HG03108 (cell line): ENCODE data around the gene ZNF683.
"Not testable (repeated sequence)": the region's sequence is repeated elsewhere in the genome, so short reads cannot be mapped to it uniquely, and the experiment has no call there.

ENCODE experiments used
- ATAC-seq: cut with Tn5 transposase; IDR thresholded peaks from one replicate; pipeline ENCODE4 v1.9.1; 2021; ENCODE audit warnings: moderate library complexity; ENCODE audit not compliant: unreplicated experiment

The ZNF683 gene

DNA sequence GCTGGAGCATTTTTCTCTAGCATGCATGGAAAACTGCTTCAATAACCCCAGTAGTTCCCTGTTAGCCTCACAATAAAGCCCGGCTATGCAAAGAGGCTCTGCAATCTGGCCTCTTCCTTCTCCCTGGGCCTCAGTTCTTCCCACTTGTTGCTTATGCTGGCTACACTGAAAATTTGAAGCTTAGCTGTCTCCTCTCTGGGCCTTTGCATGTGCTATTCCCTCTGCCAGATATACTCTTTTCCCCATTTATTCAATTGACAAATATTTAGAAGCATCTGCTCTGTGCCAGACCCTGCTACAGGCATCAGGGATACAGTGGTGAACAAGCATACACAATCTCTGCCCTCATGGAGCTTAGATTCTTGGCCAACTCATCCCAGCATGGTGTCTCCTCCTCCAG lies 33.9 kb downstream of the ZNF683 start:
- no peak for ATAC-seq

DNA sequence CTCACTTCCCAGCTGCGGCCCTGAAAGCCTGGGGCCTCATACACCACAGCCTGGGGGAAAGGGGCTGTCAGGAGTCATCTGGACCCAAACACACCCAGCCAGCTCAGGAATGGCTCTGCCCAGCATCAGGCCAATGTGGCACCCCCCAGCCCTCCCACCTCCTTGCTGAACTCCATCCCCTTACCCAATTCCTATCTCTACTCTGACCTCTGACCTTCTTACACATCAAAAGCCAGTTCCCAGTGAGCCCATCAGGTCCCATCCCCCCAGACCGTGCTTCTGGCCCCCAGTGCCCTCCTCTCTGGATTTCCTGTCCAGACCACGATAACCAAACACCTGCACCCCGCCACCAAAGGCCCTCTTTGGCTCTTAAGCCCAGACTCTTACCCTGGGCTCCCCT lies 34.9 kb downstream of the ZNF683 start:
- ATAC-seq: no peak

DNA sequence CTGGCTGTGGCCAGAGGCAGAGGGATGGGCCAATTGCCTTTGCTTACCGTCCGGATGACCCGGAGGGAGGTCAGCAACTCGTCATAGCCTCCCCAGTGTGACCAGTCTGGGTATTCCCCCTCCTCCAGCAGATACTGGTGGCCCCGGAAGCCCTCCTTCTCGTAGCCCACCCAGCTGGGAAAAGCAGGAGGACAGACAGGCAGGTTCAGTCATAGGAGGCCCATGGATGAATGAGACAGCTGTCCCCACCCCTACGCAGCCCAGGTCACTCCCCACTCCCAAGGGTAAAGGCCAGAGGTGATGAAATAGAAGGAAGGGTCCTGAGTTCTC lies 35.4 kb downstream of the ZNF683 start:
- no peak for ATAC-seq

DNA sequence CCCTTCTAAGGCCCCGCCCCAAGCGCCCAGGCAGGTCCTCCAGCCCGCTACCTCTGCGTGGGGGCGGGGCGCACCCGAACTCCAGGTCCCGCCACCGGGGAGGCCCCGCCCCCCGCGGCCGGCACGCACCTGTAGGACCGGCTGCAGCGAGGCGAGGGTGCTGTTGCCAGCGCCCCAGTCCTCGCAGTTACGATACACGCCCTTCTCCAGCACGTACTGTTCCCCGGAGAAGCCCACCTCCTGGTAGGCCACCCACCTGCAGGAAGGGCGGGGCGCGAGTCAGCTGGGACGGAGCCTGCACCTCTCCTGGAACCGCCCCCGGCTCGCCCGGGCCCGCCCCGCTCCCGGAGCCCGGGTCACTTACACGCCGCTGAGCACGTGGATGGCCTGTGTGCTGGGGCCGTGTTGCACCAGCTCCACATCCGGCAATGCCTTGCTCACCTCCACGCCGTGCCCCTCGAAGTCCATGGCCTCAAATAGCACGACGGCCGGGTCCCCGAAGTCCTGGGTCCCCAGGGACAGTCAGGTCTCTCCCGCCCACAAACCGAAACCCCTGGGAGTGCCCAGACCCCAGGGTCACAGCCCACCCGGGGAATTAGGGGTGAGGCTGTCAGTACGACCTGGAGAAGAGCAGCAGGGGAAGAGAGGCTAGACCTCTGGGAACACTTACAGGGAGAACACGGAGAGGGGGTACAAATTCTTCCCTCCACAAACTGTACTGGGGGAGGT lies 35.9 kb downstream of the ZNF683 start:
- ATAC-seq: peak; percentile 47

DNA sequence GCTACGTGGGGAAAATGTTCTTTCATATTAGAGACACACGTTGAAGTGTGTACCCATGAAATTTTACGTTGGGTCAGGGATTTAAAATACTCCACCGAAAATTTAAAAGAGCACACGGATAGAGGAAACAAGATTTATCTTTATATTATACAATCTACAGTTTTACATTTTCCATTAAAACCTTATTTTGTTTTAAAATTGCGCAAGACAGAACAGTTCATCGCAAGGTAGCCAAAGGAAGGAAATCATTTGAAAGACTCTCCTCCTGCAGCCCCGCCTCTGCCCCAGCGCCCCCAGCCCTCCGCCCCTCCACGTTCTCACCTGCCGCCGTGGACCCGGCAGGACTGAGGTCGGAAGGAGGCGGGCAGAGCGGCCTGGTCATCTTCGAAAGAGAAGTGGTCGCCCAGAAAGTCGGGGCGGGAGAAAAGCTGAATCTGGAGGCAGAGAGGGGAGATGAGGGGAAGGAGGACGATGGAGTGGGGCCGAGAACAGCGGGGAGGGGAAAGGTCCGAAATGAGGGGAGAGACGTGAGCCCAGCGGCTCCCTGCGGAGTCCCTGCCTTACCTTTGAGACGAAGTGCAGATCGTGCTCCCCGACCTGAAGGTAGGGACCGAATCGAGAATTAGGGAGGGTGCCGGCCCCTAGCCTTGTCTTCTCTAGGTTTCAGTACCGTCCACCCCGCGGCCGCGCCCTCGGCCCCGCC lies 36.6 kb downstream of the ZNF683 start:
- peak; percentile 70 for ATAC-seq

DNA sequence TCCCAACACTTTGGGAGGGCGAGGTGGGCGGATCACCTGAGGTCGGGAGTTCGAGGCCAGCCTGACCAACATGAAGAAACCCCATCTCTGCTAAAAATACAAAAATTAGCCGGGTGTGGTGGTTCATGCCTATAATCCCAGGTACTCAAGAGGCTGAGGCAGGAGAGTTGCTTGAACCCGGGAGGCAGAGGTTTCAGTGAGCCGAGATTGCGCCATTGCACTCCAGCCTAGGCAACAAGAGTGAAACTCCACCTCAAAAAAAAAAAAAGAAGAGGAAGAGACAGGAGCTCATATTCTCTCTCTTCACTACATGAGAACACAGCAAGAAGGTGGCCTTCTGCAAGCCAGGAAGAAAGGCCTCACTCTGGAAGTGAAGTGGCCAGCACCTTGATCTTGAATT lies 39.2 kb downstream of the ZNF683 start:
- not testable (repeated sequence) for ATAC-seq

DNA sequence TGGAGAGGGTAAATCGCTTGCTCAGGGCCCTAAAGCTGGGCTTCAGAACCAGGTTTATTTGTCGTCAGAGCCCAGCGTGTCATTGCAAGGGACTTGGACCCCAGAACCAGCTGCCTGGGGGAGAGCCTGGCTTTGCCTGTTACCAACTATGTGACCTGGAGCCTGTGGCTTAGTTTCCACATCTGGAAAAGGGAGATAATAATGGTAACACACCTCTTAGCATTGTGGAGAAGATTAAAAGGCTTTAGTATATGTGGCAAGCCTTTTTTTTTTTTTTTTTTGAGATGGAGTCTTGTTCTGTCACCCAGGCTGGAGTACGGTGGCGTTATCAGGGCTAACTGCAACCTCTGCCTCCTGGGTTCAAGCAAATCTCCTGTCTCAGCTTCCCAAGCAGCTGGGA lies 42.3 kb downstream of the ZNF683 start:
- no peak for ATAC-seq

DNA sequence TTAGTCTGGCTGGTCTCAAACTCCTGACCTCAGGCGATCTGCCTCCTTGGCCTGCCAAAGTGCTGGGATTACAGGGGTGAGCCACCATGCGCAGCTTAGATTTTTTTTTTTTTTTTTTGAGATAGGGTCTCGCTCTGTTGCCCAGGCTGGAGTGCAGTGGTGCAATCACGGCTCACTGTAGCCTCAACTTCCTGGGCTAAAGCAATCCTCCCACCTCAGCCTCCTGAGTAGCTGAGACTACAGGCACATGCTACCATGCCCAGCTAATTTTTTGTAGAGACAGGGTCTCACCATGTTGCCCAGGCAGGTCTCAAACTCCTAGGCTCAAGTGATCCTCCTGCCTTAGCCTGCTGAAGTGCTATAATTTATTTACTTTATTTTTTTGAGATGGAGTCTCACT lies 43.2 kb downstream of the ZNF683 start:
- not testable (repeated sequence) for ATAC-seq

DNA sequence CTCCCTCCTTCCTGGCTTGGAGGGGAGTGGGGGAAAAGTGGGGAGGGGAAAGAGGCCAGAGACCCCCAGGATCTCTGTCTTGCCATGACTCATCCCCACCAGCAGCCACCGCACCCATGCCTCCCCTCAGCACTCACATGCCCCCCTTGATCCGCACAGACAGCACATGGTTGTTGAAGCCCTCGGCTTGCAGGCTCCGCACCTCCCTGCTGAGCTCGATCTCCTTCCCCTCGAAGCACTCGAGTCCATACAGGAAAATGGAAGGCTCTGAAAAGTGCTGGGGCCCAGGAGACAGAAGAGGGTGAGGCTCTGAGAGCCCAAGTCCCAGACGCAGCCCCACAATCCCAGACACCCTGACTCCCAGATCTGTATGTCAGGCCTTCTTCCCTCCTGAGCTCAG lies 44.0 kb downstream of the ZNF683 start:
- ATAC-seq: no peak

DNA sequence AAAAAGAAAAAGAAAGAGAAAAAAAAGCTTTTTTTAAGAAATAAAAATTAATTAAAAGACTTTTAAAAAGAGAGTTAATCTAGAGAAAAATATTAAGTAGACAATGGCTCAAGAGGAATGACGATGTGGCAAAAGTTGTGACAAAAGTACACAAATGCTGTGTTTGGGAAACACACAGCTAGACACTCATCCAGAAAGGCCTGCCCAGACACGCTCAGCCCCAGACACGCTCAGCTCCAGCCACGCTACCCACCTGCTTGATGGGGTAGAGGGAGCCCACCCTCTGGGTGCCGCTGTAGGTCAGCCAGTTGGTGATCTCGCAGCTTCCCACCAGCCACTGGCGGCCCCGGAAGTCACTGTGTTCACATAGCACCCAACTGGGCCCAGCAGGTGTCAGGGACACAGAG lies 44.6 kb downstream of the ZNF683 start:
- no peak for ATAC-seq

DNA sequence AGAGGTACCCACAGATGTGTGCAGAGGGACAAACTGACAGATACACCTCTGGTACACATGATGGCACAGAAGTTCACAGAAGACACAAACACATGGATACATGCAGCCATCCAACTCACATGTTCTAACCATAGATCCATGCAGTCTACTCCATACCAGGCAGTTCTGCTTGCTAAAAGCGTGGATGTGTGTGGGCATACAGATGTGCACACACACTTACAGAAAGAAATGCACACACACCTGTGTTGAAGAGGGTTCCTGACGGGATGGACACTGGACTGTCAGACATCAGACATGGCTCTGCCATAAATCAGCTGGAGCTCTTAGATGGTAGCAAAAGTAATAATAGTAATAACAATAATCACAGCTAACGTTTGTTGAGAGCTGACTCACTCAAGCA lies 48.0 kb downstream of the ZNF683 start:
- no peak for ATAC-seq

DNA sequence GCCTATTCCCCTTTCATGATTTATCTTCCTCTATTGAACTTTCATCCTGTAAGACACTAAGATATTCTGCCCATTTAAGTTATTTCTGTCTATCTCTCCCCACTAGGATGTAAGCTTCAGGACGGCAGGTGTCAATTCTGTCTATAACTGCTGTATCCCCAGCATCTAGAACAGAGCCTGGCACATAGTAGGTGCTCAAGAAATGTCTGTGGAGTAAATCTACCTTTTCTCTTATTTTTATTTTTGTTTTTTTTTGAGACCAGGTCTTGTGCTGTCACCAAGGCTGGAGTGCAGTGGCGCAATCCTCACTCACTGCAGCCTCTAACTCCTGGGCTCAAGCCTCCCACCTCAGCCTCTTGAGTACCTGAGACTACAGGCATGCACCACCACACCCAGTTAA lies 49.2 kb downstream of the ZNF683 start:
- ATAC-seq: no peak

DNA sequence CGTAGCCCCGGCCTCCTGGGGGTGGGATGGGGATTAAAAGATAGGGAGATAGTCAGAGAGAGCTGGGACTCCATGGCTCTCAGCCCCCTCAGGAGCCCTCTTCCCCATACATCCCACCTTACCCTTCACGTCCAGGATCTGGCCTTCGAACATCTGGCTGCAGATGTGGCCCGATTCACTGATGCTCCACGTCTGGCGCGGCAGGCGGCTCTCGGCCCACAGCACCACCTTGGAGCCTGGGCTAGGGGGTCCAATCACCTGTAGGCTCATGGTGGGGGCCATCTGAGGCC lies 50.6 kb downstream of the ZNF683 start:
- ATAC-seq: no peak

DNA sequence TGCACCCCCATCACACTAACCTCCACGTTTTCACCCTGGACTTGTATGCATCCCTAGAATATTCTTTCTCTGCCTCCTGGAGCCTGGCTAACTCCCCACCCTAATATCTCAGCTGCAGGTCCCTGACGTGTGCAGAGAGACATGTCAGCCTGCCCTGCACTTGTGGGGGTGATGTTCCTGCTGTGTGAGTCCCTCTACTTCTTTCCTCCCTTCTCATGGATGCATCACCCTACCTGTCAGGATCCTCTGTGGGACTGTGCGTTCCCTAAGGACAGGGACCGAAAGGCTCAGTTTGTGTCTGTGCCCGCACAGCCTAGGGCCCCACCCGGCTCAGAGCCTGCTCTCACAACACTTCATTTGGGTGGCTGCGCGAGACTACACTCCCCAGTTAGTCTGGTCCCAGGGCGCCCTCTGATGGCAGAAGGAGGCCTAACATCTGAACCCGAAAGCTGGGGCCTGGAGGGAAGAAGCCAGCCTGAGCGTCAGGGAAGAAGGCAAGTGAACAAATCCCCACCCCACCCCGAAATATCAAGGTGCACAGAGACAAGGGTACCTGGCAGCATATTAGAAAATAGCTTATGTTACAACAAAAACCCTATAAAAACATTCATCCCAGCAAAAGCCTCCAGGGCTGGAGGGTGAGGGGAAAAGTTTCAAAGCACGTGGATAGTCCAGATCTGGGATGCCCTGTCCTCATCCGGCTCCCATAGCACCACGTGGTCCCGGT lies 51.1 kb downstream of the ZNF683 start:
- ATAC-seq: peak; percentile 35

DNA sequence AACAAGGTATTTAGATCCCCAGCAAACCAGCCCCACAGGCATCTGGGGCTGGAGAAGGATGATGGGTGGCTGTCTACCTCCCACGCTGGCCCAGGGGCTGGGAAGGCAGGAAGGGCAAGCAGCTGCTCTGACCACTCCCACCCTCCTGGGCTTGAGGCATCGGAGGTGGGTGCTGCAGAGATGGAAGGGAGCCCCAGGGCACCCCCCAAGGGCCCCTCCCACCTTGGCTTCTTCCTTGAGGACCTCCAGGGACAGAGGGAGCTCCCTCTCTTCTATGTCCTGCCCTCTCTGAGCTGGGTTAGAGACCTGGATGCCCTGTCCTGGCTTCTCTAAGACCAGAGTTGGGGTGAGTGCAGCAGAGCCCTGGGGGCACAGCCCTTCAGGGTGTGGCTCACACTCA lies 51.7 kb downstream of the ZNF683 start:
- no peak for ATAC-seq

DNA sequence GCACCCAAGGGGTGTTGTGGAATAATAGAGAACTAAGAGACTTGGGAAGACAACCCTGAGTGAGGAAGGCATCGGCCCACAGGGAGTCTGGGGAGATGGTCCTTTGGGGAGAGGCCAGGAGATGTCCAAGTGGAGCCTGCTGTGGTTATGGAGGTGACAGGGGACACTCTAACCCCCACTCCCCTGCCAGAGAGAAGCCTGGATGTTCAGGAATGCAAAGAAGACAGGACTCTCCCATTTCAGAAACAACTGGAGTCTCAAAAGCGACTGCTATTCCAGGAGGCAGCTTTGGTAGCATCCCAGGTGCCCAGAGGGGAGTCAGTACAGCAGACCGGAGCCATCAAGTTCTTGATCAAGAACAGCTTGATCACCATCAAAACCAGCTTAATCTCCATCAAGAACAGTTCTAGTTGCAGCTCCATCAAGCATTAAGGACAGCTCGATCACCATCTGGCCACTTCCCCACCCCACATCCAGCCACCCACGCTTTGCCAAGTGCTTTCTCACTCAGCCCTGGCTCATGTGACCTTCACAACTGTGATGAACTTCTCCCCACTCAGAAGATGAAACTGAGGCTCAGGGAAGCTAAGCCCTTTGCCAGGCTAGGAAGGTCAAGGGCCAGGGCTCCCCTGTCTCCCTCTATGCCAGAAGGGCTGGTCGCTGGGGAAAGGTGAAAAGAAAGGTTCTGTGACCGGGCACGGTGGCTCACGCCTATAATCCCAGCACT lies 54.0 kb downstream of the ZNF683 start:
- ATAC-seq: no peak

DNA sequence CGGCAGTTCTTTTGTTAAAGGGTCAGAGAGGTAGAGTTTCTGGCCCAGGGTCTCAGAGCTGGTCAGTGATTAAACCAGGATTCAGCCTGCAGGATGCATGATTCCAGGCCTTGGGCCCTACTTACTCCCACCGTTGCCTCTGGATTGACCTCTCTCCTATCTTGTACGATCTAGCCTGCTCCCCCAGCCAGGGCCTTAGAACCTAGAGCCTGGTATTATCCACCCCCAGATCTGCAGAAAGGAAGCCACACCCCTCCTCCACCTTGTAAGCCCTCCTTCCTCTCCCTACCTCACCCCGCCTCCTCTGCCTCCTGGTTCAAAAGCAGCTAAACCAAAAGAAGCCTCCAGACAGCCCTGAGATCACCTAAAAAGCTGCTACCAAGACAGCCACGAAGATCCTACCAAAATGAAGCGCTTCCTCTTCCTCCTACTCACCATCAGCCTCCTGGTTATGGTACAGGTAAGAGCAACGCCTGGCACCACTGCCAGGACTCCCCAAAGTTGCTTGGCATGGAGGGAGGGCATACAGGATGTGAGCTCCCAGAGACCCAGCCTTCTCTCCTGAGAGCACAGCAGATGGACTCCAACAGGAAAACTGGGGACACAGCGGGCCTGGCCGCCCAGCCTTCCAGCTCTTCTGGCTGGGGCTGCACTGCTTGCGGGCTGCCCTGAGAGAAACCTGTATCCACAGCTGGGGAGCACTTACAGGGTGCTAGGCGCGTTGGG lies 54.8 kb downstream of the ZNF683 start, which contains the start of gene CD52:
Gene CD52, plus strand, starts transcription at position 347 of the 726 bp plus-strand sequence. Its CDS starts 60 bp downstream, at position 407.
- peak; percentile 30 for ATAC-seq

DNA sequence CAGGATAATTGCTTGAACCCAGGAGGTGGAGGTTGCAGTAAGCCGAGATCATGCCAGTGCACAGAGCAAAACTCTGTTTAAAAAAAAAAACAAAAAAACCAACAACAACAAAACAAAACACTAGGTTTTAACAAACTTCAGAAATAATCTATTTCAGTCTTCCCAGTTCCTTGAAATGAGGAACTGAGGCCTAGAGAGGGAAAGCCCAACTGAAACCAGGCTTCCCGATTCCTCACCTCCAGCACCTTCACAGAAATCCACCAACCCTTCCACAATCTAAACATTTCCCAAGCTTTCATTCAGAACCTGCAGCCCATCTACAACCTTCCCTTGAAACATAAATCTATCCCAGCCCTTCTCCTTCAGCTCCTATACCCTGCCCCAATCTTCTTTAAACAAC lies 55.4 kb downstream of the ZNF683 start:
- no peak for ATAC-seq

DNA sequence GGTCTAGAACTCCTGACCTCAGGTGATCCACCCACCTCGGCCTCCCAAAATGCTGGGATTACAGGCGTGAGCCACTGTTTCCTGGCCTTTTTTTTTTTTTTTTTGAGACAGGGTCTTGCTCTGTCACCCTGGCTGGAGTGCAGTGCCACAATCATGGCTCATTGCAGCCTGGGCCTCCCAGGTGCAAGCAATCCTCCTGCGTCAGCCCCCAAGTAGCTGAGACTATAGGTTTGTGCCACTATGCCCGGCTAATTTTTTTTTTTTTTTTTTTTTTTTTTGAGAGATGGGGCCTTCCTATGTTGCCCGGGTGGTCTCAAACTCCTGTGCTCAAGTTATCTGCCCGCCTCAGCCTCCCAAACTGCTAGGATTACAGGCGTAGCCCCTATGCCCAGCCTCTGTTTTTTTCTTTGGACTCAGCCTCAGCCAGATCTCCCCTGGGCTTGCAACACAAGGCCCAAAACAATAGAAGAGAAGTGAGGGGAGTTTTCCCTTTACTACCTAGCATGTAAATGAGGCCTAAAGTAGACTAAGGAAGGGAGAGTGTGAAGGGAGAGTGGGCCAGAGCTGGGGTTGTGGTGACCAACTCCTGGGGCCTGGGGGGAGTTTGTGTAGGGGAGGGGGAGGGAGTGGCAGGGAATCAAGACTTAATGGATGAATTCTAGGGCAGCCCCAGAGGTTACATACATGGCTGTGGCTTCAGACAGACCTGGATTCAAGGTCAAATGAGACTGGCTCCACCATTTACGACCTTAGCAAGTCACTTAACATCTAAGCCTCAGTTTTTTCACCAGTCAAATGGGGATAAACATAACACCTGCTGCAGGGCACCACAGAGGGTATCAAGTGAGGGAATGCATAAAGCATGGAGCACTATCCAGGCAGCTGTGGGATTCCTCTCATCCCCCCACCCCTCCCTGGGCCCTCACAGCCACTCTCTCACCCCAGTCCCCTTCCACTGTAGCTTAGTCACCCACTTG lies 56.4 kb downstream of the ZNF683 start:
- no peak for ATAC-seq

DNA sequence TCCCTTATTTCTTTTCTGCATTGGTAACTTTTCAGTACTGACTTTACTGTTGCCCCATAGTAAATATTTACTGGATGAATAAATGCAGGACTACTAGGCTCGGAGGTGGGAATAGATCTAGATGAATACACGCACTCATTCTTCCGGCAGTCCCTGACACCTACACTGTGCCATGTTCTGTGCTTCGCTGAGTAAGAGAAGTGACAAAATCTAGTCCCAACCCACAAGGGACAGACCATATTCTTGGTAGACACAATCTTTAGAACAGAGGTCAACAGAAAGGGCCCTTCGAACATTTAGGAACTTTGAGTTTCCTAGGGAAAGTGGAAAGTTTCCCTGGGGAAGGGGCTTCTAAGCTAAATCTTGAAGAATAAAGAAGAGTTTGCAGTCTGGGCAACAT lies 58.0 kb downstream of the ZNF683 start:
- no peak for ATAC-seq
